Right renal pelvis (tissue), 4 donors: ENCODE measurements around the gene ITGB7. TPM values are rescaled to one million over a fixed set of nuclear protein-coding genes. Genes with fewer than 3 reads are reported as not detected.
"Not testable (repeated sequence)": the region's sequence is repeated elsewhere in the genome, so short reads cannot be mapped to it uniquely, and the experiment has no call there.

Experiments
- DNase-seq, 4 donors: peaks; one replicate each; pipeline ENCODE4 v3.0.0-alpha.2; 2013; ENCODE audit warnings: low read depth in 4 of 4, low spot score in 3 of 4, missing footprints in 1 of 4
- polyA plus RNA-seq, 4 donors: library from polyadenylated mRNA; unstranded; fragments of 120-200 nt; gene quantifications; one replicate each; pipeline ENCODE4 v1.2.1, GENCODE V29; 2013; ENCODE audit not compliant: insufficient read length in 4 of 4

Gene ITGB7
- polyA plus RNA-seq, 4 donors: 1.4 to 1.8 (median 1.6) TPM

GRCh38 chr12:53180931-53181645, 26.0 kb downstream of the ITGB7 start:
- peak in 3 of 4 donors; percentile 66 to 73 (median 73) for DNase-seq

GRCh38 chr12:53180220-53180930, 26.7 kb downstream of the ITGB7 start, which contains the start of the genes CSAD and ZNF740:
Gene CSAD (minus strand): TSS chr12:53180925. CDS start chr12:53173470, 7,455 bp downstream.
Gene ZNF740 (plus strand): TSS chr12:53180722. CDS start chr12:53181984, 1,262 bp downstream.
- peak; percentile 93 to 95 (median 94) for DNase-seq

- DNase-seq: no peak
Observed at GRCh38 chr12:53179687-53180219, 27.3 kb downstream of the ITGB7 start.

- DNase-seq: not testable (repeated sequence)
Observed at GRCh38 chr12:53178803-53179202, 28.2 kb downstream of the ITGB7 start.

GRCh38 chr12:53177447-53177846, 29.6 kb downstream of the ITGB7 start:
- not testable (repeated sequence) for DNase-seq

- no peak for DNase-seq
Observed at GRCh38 chr12:53176750-53177149, 30.3 kb downstream of the ITGB7 start.

- DNase-seq: no peak
Observed at GRCh38 chr12:53174881-53175491, 32.1 kb downstream of the ITGB7 start.

GRCh38 chr12:53173085-53173715, 33.9 kb downstream of the ITGB7 start:
- no peak for DNase-seq

GRCh38 chr12:53172352-53172751, 34.7 kb downstream of the ITGB7 start:
- DNase-seq: no peak

- peak in 1 of 4 donors; percentile 32 for DNase-seq
Observed at GRCh38 chr12:53171725-53172329, 35.2 kb downstream of the ITGB7 start.

GRCh38 chr12:53170876-53171724, 36.0 kb downstream of the ITGB7 start:
- no peak for DNase-seq

- DNase-seq: no peak
Observed at GRCh38 chr12:53170215-53170614, 36.8 kb downstream of the ITGB7 start.

- no peak for DNase-seq
Observed at GRCh38 chr12:53169644-53170043, 37.4 kb downstream of the ITGB7 start.

GRCh38 chr12:53166837-53167236, 40.2 kb downstream of the ITGB7 start:
- DNase-seq: no peak

- DNase-seq: not testable (repeated sequence)
Observed at GRCh38 chr12:53163008-53163407, 44.0 kb downstream of the ITGB7 start.

- DNase-seq: no peak
Observed at GRCh38 chr12:53161119-53161911, 45.7 kb downstream of the ITGB7 start.

GRCh38 chr12:53160673-53161072, 46.4 kb downstream of the ITGB7 start:
- no peak for DNase-seq

- no peak for DNase-seq
Observed at GRCh38 chr12:53160000-53160399, 47.1 kb downstream of the ITGB7 start.
